Effector CD4-positive, alpha-beta T cell (primary cell): ENCODE measurements around the gene HSPG2.

Experiments used
- DNase-seq: peaks from one replicate; pipeline ENCODE4 v3.0.0-alpha.2; 2020

Gene HSPG2

DNA sequence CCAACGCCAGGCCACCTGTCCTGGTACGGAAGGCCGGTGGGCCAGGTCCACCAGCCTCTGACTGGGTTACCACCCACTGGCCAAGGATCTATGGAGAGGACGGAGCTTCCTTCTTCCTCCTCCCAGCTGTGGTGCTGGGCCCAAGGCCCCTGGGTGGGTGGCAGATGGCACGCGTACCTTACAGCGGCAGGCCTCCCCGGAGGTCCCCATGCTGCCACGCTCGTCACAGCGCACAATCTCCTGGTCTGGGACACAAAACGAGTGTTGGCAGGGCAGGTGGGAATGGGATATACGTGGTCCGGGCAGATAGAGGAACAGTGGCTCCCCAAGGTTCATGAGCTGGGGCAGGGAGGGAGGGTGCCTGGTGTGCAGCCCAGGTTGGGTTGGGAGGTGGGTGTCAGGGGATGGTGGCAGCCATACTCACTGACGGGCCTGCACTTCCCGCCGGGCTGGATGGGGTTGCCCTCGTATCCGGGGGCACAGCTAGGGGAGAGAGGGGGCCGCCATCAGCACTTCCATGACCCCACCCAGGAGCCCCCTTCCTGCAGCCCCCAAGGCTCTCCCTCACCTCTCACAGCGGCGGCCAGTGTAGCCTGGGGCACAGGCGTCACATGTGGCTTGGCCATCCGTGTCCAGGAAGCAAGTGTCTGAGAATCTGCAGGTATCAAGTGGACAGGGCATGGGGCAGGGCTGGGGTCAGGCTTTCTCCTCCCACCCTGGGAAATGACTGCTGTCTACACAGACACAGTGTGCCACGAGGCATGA lies 58.9 kb downstream of the HSPG2 start:
- no peak for DNase-seq

- DNase-seq: no peak
Observed at GRCh38 chr1:21876267-21876666, 60.8 kb downstream of the HSPG2 start.

GRCh38 chr1:21875621-21876063 lies 61.5 kb downstream of the HSPG2 start:
- DNase-seq: no peak

GRCh38 chr1:21874778-21875547 lies 62.1 kb downstream of the HSPG2 start:
- DNase-seq: no peak

- no peak for DNase-seq
Observed at GRCh38 chr1:21874328-21874727, 62.8 kb downstream of the HSPG2 start.

- DNase-seq: no peak
Observed at GRCh38 chr1:21873761-21874160, 63.3 kb downstream of the HSPG2 start.

DNA sequence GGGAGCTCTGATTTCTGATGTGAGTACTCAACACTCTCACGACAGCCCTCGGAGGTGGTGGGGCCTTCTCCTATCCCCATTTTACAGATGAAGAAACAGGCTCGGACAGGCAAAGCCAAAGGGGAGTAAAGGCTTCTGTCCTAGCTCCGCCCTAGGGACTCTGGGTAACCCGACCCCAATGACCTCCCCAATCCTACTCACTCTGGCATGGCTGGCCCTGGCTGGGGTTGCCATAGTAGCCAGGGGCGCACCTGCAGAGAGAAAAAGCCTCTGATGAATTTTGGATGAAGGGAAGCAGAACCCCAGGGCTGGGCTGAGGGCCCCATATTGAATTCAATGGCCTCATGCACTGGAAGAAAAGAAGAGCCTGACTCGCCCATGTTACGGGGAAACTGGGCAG lies 63.9 kb downstream of the HSPG2 start:
- DNase-seq: no peak

GRCh38 chr1:21872445-21873079 lies 64.5 kb downstream of the HSPG2 start:
- no peak for DNase-seq

- DNase-seq: no peak
Observed at GRCh38 chr1:21871943-21872342, 65.2 kb downstream of the HSPG2 start.

DNA sequence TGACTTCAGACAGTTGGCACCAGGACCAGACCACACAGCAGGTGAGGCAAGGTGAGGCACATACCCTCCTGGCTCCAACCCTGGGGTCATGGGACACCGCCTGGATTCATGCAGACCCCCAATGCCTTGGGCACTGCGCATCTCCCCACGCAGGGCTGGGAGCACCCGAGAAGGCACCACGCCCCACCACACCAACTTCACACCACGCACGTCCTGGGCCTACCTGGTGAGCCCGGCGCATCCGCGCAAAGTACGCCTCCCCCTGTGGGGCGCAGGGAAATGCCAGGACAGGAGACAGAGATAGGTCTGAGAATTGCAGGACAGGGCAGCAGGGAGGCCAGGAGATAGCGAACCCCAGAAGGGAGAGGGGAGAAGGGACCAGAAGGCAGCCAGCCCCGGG lies 66.5 kb downstream of the HSPG2 start:
- no peak for DNase-seq

DNA sequence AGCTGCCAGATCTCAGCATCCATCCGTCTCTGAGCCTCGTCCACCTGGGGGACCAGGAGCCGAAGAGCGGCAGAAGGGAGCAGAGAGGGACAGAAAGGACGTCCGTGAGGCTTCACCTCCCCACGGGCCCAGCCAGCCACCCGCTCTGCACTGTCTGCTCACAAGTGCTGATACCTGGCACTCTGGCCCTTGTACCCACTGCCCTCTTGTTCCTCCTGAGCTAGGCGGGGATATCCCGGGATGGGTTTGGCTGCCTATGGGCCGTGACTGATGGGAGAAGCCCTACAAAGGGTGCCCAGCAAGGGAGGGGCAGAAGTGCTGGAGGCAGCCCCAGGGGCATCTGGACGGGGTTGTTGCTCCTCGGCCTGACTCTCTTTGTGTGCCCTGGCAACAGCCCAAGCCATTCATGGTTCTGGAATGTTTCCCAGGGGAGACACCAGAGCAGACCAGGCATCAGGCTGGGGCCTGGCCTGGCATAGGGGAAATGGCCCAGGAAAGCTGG lies 67.4 kb downstream of the HSPG2 start:
- no peak for DNase-seq

GRCh38 chr1:21868941-21869454 lies 68.1 kb downstream of the HSPG2 start:
- DNase-seq: no peak

DNA sequence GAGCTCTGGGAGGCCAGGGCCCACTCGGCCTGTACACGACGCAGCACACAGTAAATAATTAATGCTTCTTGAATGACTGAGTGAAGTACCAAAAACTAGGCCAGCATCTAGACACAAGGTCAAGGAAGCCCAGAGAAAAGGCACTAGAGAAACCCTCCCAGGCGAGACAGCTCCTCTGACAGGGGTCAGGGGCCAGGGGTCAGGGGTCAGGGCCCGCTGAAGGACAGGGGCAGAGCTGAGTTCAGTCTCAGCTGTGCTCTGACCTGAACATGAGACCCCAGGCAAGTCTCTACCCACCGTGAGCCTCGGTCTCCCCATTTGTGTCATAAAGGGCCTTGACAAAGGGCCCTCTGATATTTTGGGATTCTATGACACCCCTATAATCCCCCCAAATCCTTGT lies 68.6 kb downstream of the HSPG2 start:
- DNase-seq: no peak

GRCh38 chr1:21867451-21867996 lies 69.6 kb downstream of the HSPG2 start:
- DNase-seq: no peak

DNA sequence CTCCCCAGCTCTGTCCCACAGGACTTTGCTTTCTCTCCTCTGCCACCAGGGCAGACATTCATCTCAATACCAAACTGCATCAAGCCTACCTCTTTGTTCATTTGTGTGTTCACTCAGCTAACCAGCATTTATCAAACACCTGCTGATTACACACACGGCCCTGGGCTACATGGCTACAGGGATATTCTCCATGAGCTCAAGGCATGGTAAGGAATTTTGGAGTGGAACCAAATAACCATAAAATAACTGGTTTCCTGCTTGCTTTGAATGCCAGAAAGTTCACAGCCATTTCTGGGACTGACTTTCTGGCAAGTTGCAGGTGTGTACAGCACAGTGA lies 70.4 kb downstream of the HSPG2 start:
- DNase-seq: no peak

DNA sequence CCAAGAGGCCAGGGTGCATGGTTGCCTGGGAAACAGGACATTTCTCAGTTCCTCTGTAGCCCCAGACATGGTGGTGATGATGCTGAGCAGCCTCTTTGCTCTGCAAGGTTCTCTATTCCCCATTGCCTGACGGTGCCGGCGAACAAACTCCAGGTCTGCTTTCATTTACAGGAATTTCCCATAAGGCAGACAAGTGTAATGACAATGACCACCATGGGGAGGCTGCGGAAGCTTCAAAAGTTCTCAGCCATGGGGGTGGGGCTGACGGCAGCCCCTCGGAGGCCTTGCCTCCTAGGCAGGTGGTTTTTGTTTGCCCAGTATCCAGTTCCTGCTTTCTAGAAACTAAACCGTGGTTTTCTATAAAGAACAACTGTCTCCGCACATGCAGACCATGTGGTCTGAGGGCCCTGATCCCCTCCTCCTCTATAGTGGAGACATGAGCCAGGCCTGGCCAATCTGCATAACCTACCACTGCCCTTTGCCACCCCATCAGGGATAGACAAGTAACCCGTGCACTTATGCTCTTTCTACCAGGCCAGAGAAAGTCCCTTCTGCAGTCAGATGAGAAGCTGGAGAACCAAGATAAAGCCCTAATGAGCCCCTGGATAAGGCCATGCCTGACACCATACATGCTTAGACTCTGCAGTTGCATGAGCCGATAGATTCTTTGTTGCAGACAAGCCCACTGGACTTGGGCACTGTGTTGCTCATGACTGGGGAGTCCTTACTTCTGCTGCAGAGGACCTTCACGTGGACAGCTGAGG lies 71.0 kb downstream of the HSPG2 start:
- DNase-seq: no peak

GRCh38 chr1:21865609-21865942 lies 71.5 kb downstream of the HSPG2 start:
- no peak for DNase-seq

- no peak for DNase-seq
Observed at GRCh38 chr1:21864730-21865129, 72.4 kb downstream of the HSPG2 start.

DNA sequence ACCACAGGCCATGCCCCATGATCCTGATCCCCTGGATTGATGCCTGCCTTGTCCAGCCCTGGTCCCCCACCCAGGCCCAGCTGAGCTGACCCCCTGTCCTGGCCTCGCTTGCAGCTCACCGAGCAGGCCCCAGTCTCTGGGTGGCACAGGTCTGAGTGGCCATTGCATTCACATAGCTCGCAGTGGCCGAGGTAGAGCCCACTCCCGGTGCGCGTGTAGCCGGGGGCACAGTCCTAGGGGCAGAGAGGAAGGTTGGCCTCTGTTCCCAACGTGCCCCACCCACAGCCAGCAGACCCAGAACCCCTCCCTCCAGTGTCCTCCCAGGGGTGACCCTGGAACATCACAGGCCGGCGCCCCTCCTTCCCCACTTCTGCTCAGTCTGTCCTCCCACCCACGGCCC lies 73.1 kb downstream of the HSPG2 start:
- DNase-seq: no peak

DNA sequence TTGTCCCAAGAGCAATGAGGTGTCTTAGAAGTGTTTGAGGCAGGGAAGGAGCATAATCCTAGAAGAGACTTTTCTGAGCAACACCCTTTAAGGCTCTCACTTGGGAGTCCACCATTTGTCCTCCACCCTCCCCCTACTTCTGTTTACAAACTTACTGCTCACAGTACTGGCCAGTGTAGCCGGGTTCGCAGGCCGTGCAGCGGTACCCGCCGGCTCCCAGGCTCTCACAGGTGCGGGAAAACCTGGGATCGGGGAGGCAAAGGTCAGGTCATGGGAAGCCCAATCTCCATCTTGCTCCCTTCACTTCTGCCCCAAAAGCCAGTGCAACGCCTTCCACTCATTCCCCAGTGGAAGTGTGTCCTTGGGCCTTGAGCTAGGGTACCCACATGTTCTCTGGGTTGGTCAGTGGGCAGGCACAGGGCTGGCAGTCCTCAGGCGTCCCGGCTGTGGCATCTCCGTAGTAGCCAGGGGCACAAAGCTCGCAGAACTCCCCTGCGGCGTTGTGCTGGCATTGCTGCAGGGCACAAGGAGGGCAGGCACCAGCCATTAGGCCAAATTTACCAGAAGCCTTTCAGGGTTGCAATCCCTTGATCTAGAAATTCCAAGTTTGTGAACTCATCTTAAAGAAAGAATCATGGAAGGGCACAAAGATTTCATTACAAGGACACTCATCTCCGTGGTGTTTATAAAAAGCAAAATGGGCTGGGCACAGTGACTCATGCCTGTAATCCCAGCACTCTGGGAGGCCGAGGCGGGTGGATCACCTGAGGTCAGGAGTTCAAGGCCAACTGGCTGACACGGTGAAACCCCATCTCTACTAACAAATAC lies 75.3 kb downstream of the HSPG2 start:
- no peak for DNase-seq

DNA sequence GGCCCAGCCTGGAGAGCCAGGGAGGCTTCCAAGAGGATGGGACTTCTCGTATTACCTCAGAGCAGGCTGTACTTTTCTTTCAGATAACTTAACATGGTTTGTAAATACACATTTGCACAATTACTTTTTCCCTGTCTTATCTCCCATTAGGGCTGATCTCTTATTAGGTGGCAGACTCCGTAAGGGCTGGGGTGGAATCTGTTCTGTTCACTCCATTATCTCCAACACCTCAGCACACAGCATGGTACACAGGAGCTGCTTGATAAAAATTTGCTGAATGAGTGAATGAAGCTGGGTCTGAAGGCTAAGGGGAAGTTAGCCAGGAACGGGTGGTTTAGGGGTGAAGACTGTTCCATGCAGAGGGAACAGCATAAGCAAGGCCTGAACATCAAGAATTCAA lies 76.1 kb downstream of the HSPG2 start:
- DNase-seq: no peak
